ENCODE data around the gene LBX2. TPM values are rescaled to one million over a fixed set of nuclear protein-coding genes. Genes with fewer than 3 reads are reported as not detected.

The LBX2 gene
- total and polyA plus RNA-seq, 10 of the 15 experiments (the other 5 are each of a cell fraction or from before 2014, with no cell fraction given) = 0.08 to 4.0 (median 0.27) TPM

DNA sequence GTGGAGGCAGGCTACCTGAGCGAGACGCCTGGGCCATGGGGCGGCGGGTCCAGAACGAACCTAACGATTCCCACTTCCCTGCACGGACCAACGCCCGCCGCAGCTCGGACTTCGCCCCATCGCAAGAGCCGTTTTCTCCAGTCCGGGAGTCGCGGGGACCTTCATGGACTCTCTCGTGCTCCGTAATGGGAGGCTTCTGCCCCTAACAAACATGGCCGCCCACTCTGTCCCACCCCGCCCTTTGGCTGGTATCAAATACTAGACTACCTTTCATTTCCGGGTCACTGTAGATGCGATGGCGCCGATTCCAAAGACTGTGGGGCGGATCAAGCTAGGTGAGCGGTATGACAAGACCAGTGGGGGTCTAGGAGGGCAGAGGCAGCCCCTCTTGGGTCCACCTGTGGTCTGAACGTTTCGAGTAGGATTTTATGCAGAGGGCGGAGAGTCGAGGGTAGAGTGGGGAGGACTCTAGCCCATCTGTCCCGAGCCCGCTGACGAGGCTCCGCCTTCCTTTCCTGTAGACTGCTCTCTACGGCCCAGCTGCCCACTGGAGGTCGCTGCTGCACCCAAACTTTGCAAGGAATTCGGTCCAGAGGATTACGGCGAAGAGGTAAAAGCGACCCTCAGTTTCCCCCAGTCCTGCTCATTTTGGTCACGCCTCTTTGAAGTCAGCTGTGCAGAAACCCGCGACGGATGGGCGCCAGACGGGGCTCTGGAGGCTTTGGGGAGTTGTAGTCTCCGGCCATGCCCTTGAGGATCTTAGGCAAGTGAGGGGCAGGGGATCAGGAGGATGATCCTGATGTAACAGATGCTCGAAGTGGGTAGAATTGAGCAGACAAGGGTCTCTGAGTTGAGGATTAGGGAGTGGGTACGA is 16.4 kb downstream of the LBX2 start, which contains the start of the genes CCDC142 and TTC31 (continued):
- TF ChIP-seq ZZZ3 (IDR thresholded peaks at IDR 0.05; ENCODE audit: control insufficient read depth, insufficient read length, low read depth) = no peak
- peak; percentile 45; the same call in 1 of the 2 replicates for TF ChIP-seq TCF7 (IDR thresholded peaks at IDR 0.05; ENCODE audit: borderline replicate concordance)
- TF ChIP-seq, protein P1, sequence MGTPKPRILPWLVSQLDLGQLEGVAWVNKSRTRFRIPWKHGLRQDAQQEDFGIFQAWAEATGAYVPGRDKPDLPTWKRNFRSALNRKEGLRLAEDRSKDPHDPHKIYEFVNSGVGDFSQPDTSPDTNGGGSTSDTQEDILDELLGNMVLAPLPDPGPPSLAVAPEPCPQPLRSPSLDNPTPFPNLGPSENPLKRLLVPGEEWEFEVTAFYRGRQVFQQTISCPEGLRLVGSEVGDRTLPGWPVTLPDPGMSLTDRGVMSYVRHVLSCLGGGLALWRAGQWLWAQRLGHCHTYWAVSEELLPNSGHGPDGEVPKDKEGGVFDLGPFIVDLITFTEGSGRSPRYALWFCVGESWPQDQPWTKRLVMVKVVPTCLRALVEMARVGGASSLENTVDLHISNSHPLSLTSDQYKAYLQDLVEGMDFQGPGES (IDR thresholded peaks at IDR 0.05) = no peak
- TF ChIP-seq CUX1 (IDR thresholded peaks at IDR 0.05; ENCODE audit: insufficient replicate concordance, low read depth, low read length) = no peak
- TF ChIP-seq HDAC2 (IDR thresholded peaks at IDR 0.05) = peak; percentile 97; the same call in 1 of the 2 replicates
- TF ChIP-seq SKIL (IDR thresholded peaks at IDR 0.05; ENCODE audit: low read depth, poor library complexity, severe bottlenecking) = peak; percentile 87
- TF ChIP-seq, protein P2, sequence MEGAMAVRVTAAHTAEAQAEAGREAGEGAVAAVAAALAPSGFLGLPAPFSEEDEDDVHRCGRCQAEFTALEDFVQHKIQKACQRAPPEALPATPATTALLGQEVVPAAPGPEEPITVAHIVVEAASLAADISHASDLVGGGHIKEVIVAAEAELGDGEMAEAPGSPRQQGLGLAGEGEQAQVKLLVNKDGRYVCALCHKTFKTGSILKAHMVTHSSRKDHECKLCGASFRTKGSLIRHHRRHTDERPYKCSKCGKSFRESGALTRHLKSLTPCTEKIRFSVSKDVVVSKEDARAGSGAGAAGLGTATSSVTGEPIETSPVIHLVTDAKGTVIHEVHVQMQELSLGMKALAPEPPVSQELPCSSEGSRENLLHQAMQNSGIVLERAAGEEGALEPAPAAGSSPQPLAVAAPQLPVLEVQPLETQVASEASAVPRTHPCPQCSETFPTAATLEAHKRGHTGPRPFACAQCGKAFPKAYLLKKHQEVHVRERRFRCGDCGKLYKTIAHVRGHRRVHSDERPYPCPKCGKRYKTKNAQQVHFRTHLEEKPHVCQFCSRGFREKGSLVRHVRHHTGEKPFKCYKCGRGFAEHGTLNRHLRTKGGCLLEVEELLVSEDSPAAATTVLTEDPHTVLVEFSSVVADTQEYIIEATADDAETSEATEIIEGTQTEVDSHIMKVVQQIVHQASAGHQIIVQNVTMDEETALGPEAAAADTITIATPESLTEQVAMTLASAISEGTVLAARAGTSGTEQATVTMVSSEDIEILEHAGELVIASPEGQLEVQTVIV (IDR thresholded peaks at IDR 0.05; ENCODE audit: borderline replicate concordance, partially characterized antibody) = peak; percentile 43
- TF ChIP-seq, protein P3, sequence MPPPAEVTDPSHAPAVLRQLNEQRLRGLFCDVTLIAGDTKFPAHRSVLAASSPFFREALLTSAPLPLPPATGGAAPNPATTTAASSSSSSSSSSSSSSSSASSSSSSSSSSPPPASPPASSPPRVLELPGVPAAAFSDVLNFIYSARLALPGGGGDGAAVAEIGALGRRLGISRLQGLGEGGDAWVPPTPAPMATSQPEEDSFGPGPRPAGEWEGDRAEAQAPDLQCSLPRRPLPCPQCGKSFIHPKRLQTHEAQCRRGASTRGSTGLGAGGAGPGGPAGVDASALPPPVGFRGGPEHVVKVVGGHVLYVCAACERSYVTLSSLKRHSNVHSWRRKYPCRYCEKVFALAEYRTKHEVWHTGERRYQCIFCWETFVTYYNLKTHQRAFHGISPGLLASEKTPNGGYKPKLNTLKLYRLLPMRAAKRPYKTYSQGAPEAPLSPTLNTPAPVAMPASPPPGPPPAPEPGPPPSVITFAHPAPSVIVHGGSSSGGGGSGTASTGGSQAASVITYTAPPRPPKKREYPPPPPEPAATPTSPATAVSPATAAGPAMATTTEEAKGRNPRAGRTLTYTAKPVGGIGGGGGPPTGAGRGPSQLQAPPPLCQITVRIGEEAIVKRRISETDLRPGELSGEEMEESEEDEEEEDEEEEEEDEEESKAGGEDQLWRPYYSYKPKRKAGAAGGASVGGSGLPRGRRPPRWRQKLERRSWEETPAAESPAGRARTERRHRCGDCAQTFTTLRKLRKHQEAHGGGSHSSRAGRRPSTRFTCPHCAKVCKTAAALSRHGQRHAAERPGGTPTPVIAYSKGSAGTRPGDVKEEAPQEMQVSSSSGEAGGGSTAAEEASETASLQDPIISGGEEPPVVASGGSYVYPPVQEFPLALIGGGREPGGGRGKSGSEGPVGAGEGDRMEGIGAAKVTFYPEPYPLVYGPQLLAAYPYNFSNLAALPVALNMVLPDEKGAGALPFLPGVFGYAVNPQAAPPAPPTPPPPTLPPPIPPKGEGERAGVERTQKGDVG (CRISPR knock-in tag; IDR thresholded peaks at IDR 0.05) = no peak
- TF ChIP-seq ETV6 (conservative IDR thresholded peaks at IDR 0.05 in 1 of 2, IDR thresholded peaks at IDR 0.05 in 1 of 2; ENCODE audit: borderline replicate concordance in 1 of 2, low read depth in 1 of 2) = 0 out of 4 replicates have a peak, but pooled peaks of 1 of the 2 experiments have one; percentile 18
- peak; percentile 72; the same call in 1 of the 2 replicates for TF ChIP-seq CHD2 (IDR thresholded peaks at IDR 0.05; ENCODE audit: borderline replicate concordance, low read depth, low read length)
- peak; percentile 4 for TF ChIP-seq MEF2B (IDR thresholded peaks at IDR 0.05; ENCODE audit: partially characterized antibody, poor library complexity, severe bottlenecking)
- TF ChIP-seq YY1 (IDR thresholded peaks at IDR 0.05; ENCODE audit: low read depth, low read length) = peak; percentile 99
